Heart right ventricle (tissue), 16 donors: ENCODE measurements around the gene HERC5. TPM values are rescaled to one million over a fixed set of nuclear protein-coding genes. Genes with fewer than 3 reads are reported as not detected.
"Not testable (repeated sequence)": the region's sequence is repeated elsewhere in the genome, so short reads cannot be mapped to it uniquely, and the experiment has no call there.

Experiments used
- ATAC-seq, 8 donors: fragments of 200-7000 bp; cut with Tn5 transposase; one replicate each; pipeline ENCODE4 v1.9.1; 2020; ENCODE audit warnings: mild to moderate bottlenecking in 8 of 8, moderate library complexity in 8 of 8, moderate number of reproducible peaks in 1 of 8
- DNase-seq, 2 donors: peaks; one replicate each; pipeline ENCODE4 v3.0.0-alpha.2; 2020
- H3K27ac ChIP-seq, 10 donors: fragments of 200-600 bp; sonication (generic) in 2 of 10; one replicate each; pipeline versions ENCODE4 v1.5.0 to v1.8.0; 2020 to 2022; ENCODE audit warnings: mild to moderate bottlenecking in 3 of 10
- H3K27me3 ChIP-seq, 7 donors: fragments of 200-600 bp; one replicate each; pipeline ENCODE4 v1.8.0; 2021 to 2022; ENCODE audit warnings: mild to moderate bottlenecking in 2 of 7
- H3K36me3 ChIP-seq, 9 donors: fragments of 200-600 bp; sonication (generic) in 1 of 9; one replicate each; pipeline versions ENCODE4 v1.5.0 to v1.8.0; 2020 to 2022; ENCODE audit warnings: mild to moderate bottlenecking in 2 of 9
- H3K4me1 ChIP-seq, 9 donors: fragments of 200-600 bp; sonication (generic) in 1 of 9; one replicate each; pipeline versions ENCODE4 v1.5.0 to v1.8.0; 2020 to 2022; ENCODE audit warnings: mild to moderate bottlenecking in 4 of 9
- H3K4me3 ChIP-seq, 10 donors: fragments of 200-600 bp; sonication (generic) in 2 of 10; one replicate each; pipeline versions ENCODE4 v1.5.0 to v1.8.0; 2020 to 2022; ENCODE audit warnings: mild to moderate bottlenecking in 7 of 10, moderate library complexity in 2 of 10
- H3K9me3 ChIP-seq, 11 donors: fragments of 200-600 bp in 10 of 11; sonication (generic) in 2 of 11; one replicate each; pipeline versions ENCODE4 v1.5.0 to v1.8.0; 2013 to 2022; ENCODE audit warnings: mild to moderate bottlenecking in 2 of 11, control low read depth in 1 of 11, moderate library complexity in 1 of 11
- CTCF ChIP-seq, 9 donors: fragments of 200-600 bp; sonication (generic) in 2 of 9; IDR thresholded peaks; one replicate each; pipeline versions ENCODE4 v1.5.0 to v1.8.0; 2021 to 2022; ENCODE audit warnings: antibody characterized with exemption in 9 of 9, mild to moderate bottlenecking in 5 of 9, moderate library complexity in 1 of 9
- WGBS, 2 donors: extraction: QIAGEN DNeasy Blood & Tissue Kit; methylation state at CpG; one replicate each; pipeline ENCODE4 v1.1.7; 2013; ENCODE audit warnings: inconsistent platforms in 1 of 2; 5-methylcytosine and 5-hydroxymethylcytosine counted together
- intact Hi-C, 10 donors: fragments of 100-400 bp; cut with DNase I; formaldehyde crosslinking; loops; one replicate each; pipeline versions ENCODE4 v1.11.1 to v1.14.2; 2022
- polyA plus RNA-seq, 2 donors: library from polyadenylated mRNA; stranded (reverse); fragments of 200-250 nt; gene quantifications; one replicate each; pipeline ENCODE4 v1.2.3, GENCODE V29; 2013
- total RNA-seq, 10 donors: library from RNA; stranded (reverse); fragmentation: NEBNext Ultra II Directional in 3 of 10; extraction: Animal tissue kit (Norgen Biotek cat#: 25700) in 3 of 10; gene quantifications; one replicate each; pipeline versions ENCODE4 v1.2.1 to v1.2.4, GENCODE V29; 2021 to 2023
- donor health status: Arrhythmogenic right ventricular cardiomyopathy.
- donor health status: ischemic (EF 13 %, LVEDD 7.1; RV severe dilation, severe dysfunction).
- donor health status: healthy with polysubstance abuse.
- donor health status: DM: no; HTN: yes; CAD: no.
- donor health status: DM: no; HTN: no; CAD: no.
- donor health status: ischemic (EF 25% LVEDD 6.9; RV normal size, moderate dysfunction).
- donor health status: ischemic (EF 25% LVEDD 5.7; RV mildly dilated, moderate dysfunction).
- donor health status: healthy.
- donor health status: DM: yes; HTN: yes; CAD: no.
- donor health status: Ischemic cardiomyopathy.
- donor health status: ischemic (EF 35%, LVEDD 5.7; RV mildly dilated, moderate dysfunction).
- donor health status: nonischemic (EF 11% LVEDD 7.7; RV severe dilation, severe dysfunction).
- donor health status: DM: yes; HTN: yes; CAD: no.
- donor health status: PGD.
- donor health status: ischemic (EF 29% LVEDD 5.4; RV normal size, mild dysfunction).
- donor health status: nonischemic (EF 23%, LVEDD 6.1; RV moderate dilation, normal function).

The HERC5 gene
- total and polyA plus RNA-seq, 12 donors: 0.84 to 4.7 (median 2.3) TPM

- ATAC-seq: peak in 1 of 8 donors; percentile 46
Observed at GRCh38 chr4:88446124-88446523, 10.8 kb upstream of the HERC5 start.

GRCh38 chr4:88447371-88448095 is 9.4 kb upstream of the HERC5 start:
- WGBS, 2 donors: 81% methylated on average over 5 of the region's 5 CpGs
- Histone ChIP-seq H3K4me3 (no peak overlapping the region), H3K9me3 (no peaks in the 10 kb centered on the region), H3K27me3 (no peaks in the 10 kb centered on the region), H3K4me1 (peaks cover 0 to 14% (median 0%) of the 10 kb centered on the region in 9 donors), H3K36me3 (peaks cover 0 to 12% (median 4%) of the 10 kb centered on the region in 9 donors), H3K27ac (no peak overlapping the region)
- no peak for TF ChIP-seq CTCF (IDR thresholded peaks at IDR 0.05)
- ATAC-seq (no peak), DNase-seq (no peak)
- intact Hi-C loops: loop anchor here in 1 of 10 donors (10.0 kb wide), 1 partner anchor 53 kb away; no protein-coding TSS in a partner anchor

More at GRCh38 chr4:88446124-88446523, 10.8 kb upstream of the HERC5 start:
- intact Hi-C loops: loop anchor here in 1 of 10 donors (10.0 kb wide), 1 partner anchor 51 kb away; no protein-coding TSS in a partner anchor
- Histone ChIP-seq H3K9me3 (no peaks in the 10 kb centered on the region), H3K36me3 (peaks cover 0 to 26% (median 8%) of the 10 kb centered on the region in 9 donors), H3K4me3 (no peak overlapping the region), H3K27ac (no peak overlapping the region), H3K27me3 (no peaks in the 10 kb centered on the region), H3K4me1 (peaks cover 0 to 14% (median 0%) of the 10 kb centered on the region in 9 donors)
- DNase-seq: no peak
- 56 to 60% methylated on average over 3 of the region's 3 CpGs for WGBS, 2 donors
- no peak for TF ChIP-seq CTCF (IDR thresholded peaks at IDR 0.05)

- intact Hi-C loops: loop anchor here in 1 of 10 donors (10.0 kb wide), 1 partner anchor 53 kb away; no protein-coding TSS in a partner anchor
- not testable (repeated sequence) for H3K4me3 ChIP-seq, H3K27ac ChIP-seq, ATAC-seq, H3K27me3 ChIP-seq, H3K36me3 ChIP-seq, H3K9me3 ChIP-seq, DNase-seq
- peaks cover 0 to 14% (median 0%) of the 10 kb centered on the region in 9 donors for H3K4me1 ChIP-seq
- WGBS, 2 donors: 93 to 96% methylated on average over 7 of the region's 7 CpGs
Observed at GRCh38 chr4:88448211-88448765, 8.6 kb upstream of the HERC5 start.

DNA sequence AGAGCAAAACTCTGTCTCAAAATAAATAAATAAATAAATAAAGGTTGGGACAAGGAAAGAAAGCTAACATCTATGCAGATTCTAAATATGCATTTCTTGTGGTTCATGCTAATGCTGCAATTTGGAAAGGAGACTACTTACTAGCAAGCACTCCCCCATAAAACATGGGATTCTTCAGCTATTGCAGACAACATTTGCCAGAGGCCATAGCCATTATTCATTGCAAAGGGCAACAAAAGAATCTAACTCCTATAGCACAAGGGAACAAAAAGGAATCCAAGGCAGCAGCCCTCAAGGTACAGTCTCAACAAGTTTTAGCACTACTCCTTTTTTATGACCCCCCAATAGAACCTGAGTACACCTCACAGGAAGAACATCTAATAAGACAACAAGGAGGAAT is 8.0 kb upstream of the HERC5 start:
- Histone ChIP-seq H3K27ac (no peak overlapping the region), H3K4me1 (peaks cover 0 to 14% (median 0%) of the 10 kb centered on the region in 9 donors), H3K36me3 (no peaks in the 10 kb centered on the region), H3K9me3 (no peaks in the 10 kb centered on the region), H3K27me3 (no peaks in the 10 kb centered on the region), H3K4me3 (no peak overlapping the region)
- no peak for TF ChIP-seq CTCF (IDR thresholded peaks at IDR 0.05)
- DNase-seq (no peak), ATAC-seq (no peak)
- intact Hi-C loops: loop anchor here in 1 of 10 donors (10.0 kb wide), 1 partner anchor 54 kb away; no protein-coding TSS in a partner anchor
